ENCODE results near the gene OR11H7.
"Not testable (repeated sequence)": the region's sequence is repeated elsewhere in the genome, so short reads cannot be mapped to it uniquely, and the experiment has no call there.

GRCh38 chr14:20264361-20264760 lies 35.6 kb downstream of the OR11H7 start:
- not testable (repeated sequence) for TF ChIP-seq CTCF (conservative IDR thresholded peaks at IDR 0.05 in 1 of 2, IDR thresholded peaks at IDR 0.05 in 1 of 2; ENCODE audit: low read depth in 1 of 2, low read length in 2 of 2); EZH2 (IDR thresholded peaks at IDR 0.05; ENCODE audit: low read length, missing control alignments)
